ENCODE data around the gene DCPS. TPM values are rescaled to one million over a fixed set of nuclear protein-coding genes. Genes with fewer than 3 reads are reported as not detected.

DCPS gene
- total and polyA plus RNA-seq, 2 of the 4 experiments (the other 2 are of a cell fraction), result 19.7 to 34.8 TPM

DNA sequence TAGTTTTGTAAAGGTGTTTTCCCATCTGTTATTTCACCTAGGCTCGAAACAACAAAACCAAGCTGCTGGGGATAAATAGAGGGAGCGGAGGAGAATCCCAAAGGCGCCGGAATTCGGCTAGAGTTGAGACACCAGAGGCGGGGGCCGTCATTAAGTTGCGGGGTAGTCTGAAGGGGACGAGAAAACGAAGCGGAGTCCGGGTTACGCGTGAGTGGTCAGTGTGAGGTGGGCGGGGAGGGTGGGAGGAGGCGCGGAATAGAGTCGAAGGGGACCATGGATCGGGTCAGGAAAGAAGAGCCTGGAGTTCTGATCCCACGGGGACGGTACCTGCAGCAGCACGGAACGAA is 35.5 kb upstream of the DCPS start:
- H3K4ac ChIP-seq (ENCODE audit: low read depth, low read length), result peak overlapping the region; percentile 99
- dilution Hi-C loops (cut with HindIII; ENCODE audit: low sequenced_read_pairs, unreplicated experiment), result no loop called here
- H4K20me1 ChIP-seq (ENCODE audit: insufficient read depth, low read length), result peaks cover 5% of the 10 kb centered on the region; the same call in 1 of the 2 replicates
- H2AK5ac ChIP-seq (ENCODE audit: low read depth, low read length), result peak overlapping the region; percentile 94
- peak overlapping the region; percentile 91 for H3K18ac ChIP-seq (ENCODE audit: low read depth, low read length)
- H2AFZ ChIP-seq (replicated peaks; ENCODE audit: low read length, poor library complexity), result peak overlapping the region; percentile 98
- H2BK20ac ChIP-seq (ENCODE audit: low read depth, low read length), result peak overlapping the region; percentile 50; the same call in 1 of the 2 replicates
- no peaks in the 10 kb centered on the region for H3K27me3 ChIP-seq (ENCODE audit: control insufficient read depth, insufficient read depth, low read length)
- H2AK9ac ChIP-seq (replicated peaks; ENCODE audit: low read depth, low read length, poor library complexity), result peak overlapping the region; percentile 97
- H4K5ac ChIP-seq (ENCODE audit: low read depth, low read length), result peak overlapping the region; percentile 94
- ATAC-seq (ENCODE audit: low read depth), result peak; percentile 54
- intact Hi-C loops (cut with micrococcal nuclease), result no loop called here
- peaks cover 46 to 79% of the 10 kb centered on the region in 2 experiments for H3K79me1 ChIP-seq (ENCODE audit: low read depth in 1 of 2, low read length in 2 of 2)
- H3K56ac ChIP-seq (ENCODE audit: extremely low read depth, insufficient read depth, low read length), result peak overlapping the region; percentile 98
- H3K14ac ChIP-seq (replicated peaks; ENCODE audit: low read depth, low read length), result peak overlapping the region; percentile 100
- H3K23ac ChIP-seq (ENCODE audit: low read depth, low read length), result peak overlapping the region; percentile 99
- peak overlapping the region; percentile 83 for H2BK5ac ChIP-seq (ENCODE audit: low read depth, low read length, poor library complexity, severe bottlenecking)
- H2BK15ac ChIP-seq (ENCODE audit: low read depth, low read length), result peak overlapping the region; percentile 45; the same call in 1 of the 3 replicates
- no peaks in the 10 kb centered on the region for H3K9me3 ChIP-seq (ENCODE audit: control insufficient read depth, insufficient read depth, low read length)
- H3K4me1 ChIP-seq (ENCODE audit: control insufficient read depth, insufficient read depth, low read length), result peaks cover 3% of the 10 kb centered on the region; the same call in 1 of the 2 replicates
- ChIA-PET POLR2A (ENCODE audit: unreplicated experiment) (no interaction called here), CTCF (no interaction called here)
- whole genome bisulfite sequencing, 2 experiments (ENCODE audit: extremely low coverage in 2 of 2, insufficient read length in 1 of 2), result 0% methylated on average over 3 of the region's 23 CpGs; no CpG with 5 or more reads in 1 of the 2 experiments
- peak overlapping the region; percentile 85 for H2BK120ac ChIP-seq (ENCODE audit: low read depth, low read length)
- H3K4me3 ChIP-seq (ENCODE audit: insufficient read depth, low read depth, low read length), result peak overlapping the region; percentile 86
- DNase-seq, result no peak
- peaks cover 15% of the 10 kb centered on the region for H3K9me1 ChIP-seq (ENCODE audit: insufficient read depth, low read length)
- H3K9ac ChIP-seq (ENCODE audit: low read depth, low read length), result peak overlapping the region; percentile 99
- peak overlapping the region; percentile 97 for H3K27ac ChIP-seq (ENCODE audit: insufficient read depth, low read length)
- H3K4me2 ChIP-seq (ENCODE audit: low read depth, low read length), result peak overlapping the region; percentile 93
- H4K91ac ChIP-seq (ENCODE audit: insufficient read depth, low read depth, low read length), result peak overlapping the region; percentile 98
- peaks cover 42% of the 10 kb centered on the region for H3K36me3 ChIP-seq (ENCODE audit: control insufficient read depth, insufficient read depth, low read length)
- TF ChIP-seq, protein P1, sequence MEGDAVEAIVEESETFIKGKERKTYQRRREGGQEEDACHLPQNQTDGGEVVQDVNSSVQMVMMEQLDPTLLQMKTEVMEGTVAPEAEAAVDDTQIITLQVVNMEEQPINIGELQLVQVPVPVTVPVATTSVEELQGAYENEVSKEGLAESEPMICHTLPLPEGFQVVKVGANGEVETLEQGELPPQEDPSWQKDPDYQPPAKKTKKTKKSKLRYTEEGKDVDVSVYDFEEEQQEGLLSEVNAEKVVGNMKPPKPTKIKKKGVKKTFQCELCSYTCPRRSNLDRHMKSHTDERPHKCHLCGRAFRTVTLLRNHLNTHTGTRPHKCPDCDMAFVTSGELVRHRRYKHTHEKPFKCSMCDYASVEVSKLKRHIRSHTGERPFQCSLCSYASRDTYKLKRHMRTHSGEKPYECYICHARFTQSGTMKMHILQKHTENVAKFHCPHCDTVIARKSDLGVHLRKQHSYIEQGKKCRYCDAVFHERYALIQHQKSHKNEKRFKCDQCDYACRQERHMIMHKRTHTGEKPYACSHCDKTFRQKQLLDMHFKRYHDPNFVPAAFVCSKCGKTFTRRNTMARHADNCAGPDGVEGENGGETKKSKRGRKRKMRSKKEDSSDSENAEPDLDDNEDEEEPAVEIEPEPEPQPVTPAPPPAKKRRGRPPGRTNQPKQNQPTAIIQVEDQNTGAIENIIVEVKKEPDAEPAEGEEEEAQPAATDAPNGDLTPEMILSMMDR (conservative IDR thresholded peaks at IDR 0.05; ENCODE audit: low read depth, low read length), result no peak
- TF ChIP-seq MXI1 (IDR thresholded peaks at IDR 0.05; ENCODE audit: borderline replicate concordance, low read depth, low read length) (no peak), FOS (IDR thresholded peaks at IDR 0.05; ENCODE audit: low read depth, low read length) (no peak), CHD1 (IDR thresholded peaks at IDR 0.05; ENCODE audit: low read depth, low read length) (no peak)
- no TSS peak for BruUV-seq (replicated peaks)
- in situ Hi-C loops (cut with MboI; ENCODE audit: low sequenced_read_pairs), result no loop called here
- H4K8ac ChIP-seq (ENCODE audit: low read depth in 2 of 2, low read length in 2 of 2), result peak overlapping the region; percentile 99 to 100

All from IMR-90 (cell line).